HG03280 (cell line): ENCODE data around the gene TWF2.

ENCODE experiments used
- ATAC-seq: cut with Tn5 transposase; IDR thresholded peaks from one replicate; pipeline ENCODE4 v1.9.1; 2021; ENCODE audit warnings: mild to moderate bottlenecking, moderate library complexity; ENCODE audit not compliant: unreplicated experiment

TWF2 gene

DNA sequence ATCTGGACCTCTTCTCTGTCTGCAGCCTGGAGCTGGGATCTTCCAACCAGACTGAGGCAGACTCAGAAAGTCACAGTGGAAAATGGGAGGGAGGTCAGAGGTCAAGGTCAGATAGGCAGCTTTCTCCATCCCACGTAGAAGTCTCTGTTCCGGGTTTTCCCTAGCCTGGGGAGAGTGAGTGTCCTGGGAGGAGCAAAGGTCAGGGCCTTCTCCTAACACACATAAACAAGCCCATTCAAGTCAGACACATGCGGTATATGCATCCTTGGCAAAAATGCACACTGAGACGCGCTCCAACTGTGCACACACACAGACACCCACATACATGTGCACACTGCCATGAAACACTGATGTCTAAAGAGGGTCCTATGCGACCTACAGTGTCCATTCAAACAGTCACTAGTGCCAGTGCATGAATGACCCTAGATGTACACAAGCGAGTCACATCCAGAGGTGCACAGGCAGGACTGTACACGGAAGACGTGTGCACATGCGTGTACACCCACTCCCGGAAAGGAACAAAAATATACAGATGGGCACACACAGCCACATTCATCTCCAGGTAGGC lies 681 bp downstream of the TWF2 start:
- ATAC-seq, result peak; percentile 4

- no peak for ATAC-seq
Measured at GRCh38 chr3:52237657-52238172, 1.2 kb downstream of the TWF2 start.

- no peak for ATAC-seq
Measured at GRCh38 chr3:52237006-52237656, 1.8 kb downstream of the TWF2 start.

DNA sequence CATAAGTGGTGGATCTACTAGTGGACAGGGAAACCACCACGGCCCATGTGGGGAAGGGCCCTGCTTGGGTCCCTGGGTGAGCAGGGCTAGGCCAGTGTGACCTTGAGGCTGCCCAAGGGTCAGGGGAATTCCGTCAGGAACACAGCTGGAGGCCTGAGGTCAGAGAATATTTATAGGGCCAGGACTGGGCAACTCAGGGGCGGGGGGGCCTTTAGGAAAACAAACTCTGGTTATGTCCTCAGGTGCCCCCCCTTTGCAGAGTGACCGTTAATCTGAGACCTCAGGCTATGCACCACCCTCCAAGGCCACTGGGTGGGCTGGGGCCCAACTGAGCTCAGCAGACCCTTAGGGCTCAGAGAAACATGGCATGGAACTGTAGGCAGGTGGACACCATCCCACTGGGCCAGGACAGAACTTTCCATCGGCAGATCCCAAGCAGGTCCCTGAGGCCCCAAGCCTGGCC lies 2.5 kb downstream of the TWF2 start:
- ATAC-seq, result no peak

DNA sequence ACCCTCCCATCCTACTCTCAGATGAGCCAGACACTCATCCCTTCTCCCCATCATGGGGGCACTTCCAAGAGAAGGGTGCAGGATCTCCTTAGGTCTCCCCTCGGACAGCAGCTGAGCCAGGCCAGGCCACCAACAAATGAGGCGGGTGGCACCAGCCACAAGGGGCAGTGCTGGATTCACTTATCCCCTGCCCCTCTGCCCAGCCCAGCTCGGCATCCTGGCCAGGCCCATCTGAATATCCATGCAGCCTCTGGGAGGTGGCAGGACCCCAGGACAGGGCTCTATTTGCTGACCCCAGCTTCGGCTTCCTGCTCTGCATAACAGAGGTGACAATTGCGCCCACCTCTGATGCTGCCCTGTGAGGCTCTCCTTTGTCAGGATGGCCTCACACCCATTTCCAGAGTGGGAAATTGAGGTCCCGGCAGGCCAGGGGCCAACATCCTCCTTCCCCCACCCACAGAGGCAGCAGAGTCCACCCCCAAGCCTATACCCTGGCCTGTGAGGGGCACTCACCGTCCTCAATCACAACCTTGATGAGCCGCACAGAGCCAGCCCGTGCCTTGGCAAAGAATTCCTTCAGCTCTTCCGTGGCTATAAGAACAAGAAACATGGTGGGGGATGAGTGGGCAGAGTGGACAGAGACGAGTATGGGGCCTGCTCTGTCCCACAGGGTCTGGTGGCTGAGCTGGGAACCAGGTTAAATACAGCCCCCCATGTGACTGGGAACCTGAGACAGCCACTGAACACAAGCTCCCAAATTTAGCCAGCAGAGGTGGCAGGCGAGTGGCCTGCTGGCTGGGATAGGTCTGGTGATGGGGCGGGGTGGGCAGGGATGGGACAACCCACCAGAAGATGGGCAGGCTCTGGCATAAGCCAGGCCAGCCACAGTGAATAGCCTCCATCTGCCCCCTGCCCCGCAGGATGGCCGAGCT lies 4.2 kb downstream of the TWF2 start:
- no peak for ATAC-seq

GRCh38 chr3:52233968-52234367 lies 5.0 kb downstream of the TWF2 start:
- no peak for ATAC-seq

DNA sequence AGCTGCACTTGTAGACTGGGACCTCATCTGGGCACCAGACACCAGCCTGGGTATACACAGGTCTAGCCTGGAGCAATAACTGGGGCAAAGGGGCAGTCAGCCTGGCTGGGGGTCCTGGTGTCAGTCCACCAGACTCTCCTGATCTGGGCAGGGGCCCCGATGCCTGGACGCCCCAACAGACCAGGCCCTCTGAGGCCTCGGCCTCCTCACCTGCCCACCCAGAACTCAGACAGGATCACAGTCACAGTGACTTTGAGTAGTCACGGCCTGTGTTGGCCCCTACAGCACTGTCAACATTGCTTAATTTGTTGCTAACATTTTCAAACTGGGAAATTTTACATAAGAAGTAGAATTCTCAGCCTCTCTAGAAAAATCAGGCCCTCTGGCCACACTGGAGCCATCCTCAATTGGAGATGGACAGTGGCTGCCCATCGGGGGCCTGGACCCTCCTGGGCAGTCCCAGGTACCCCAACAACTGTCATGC lies 5.8 kb downstream of the TWF2 start:
- ATAC-seq, result no peak

DNA sequence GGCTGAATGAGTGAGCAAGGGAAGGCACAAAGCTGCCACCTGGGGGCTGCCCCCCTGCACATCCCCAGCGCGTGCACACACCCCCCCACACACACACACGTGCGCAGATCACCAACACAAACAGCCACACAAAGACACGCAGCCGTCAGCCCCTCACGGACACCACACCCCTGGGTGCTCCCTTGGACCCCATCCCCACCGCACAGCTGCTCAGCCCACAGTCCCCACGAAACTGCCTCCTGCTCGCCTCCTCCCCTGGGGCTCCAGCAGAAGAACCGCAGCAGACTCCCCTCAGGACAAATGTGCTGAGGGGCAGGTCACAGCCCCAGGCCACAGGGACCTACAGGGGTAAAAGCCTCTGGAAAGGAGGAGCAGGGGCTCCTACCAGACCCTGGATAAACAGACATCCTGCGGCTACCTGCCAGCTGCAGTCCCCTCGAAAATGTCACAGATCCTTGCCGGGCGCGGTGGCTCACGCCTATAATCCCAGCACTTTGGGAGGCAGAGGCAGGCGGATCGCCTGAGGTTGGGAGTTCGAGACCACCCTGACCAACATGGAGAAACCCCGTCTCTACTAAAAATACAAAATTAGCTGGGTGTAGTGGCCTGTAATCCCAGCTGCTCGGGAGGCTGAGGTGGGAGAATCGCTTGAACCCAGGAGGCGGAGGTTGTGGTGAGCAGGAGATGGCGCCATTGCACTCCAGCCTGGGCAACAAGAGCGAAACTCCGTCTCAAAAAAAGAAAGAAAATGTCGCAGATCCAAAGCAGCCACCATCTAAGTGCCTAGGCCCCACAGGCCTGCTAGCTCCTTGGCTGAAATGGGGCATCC lies 6.5 kb downstream of the TWF2 start:
- ATAC-seq, result no peak

GRCh38 chr3:52231502-52232278 lies 7.3 kb downstream of the TWF2 start:
- peak; percentile 66 for ATAC-seq

DNA sequence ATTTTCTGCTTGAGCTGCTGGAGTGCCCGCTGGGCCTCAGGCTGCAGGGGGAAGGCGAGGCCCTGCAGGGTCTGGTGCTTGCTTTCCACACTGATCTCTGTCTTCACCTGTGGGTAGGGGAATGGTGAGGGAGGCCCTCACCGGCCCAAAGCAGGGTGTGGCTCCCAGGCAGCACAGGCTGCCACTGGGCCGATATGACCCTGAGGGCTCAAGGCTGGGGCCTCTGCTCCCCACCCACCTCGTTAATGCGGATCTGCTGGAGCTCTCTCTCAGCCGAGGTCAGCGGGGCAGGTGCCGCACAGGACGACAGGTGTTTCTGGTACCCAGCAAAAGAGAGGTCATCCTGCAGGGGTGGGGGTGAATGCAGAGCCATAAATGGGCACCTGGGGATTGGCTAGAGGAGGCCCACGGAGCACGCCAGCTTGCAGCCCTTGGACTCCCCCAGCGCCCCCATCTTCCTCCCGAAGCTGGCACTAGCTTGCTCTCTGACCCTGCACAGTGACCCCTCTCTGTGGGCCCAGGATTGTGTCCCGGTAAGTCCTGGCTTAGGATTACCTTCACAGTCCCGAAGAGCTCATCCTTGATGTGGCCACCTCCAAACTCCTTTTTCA lies 8.0 kb downstream of the TWF2 start:
- no peak for ATAC-seq

DNA sequence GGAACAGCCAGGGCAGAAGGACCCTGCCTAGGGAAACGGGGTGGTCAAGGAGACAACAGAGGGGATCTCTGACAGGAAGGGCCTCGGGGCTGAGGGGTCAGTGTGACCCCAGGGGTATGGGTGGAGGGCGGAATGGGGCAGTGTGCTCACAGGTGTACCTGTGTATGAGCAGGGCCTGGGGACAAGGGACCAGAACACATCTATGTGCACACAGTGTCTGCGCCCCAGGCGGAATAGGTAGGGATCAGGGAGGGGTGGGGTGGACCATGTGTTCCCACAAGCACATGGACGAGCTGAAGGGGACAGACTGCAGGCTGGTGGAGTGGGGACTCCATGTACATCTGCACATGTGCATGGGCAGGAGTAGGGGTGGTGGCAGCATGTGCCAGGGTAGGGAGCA lies 8.5 kb downstream of the TWF2 start:
- ATAC-seq, result no peak

GRCh38 chr3:52229656-52230055 lies 9.3 kb downstream of the TWF2 start:
- no peak for ATAC-seq

GRCh38 chr3:52228751-52229291 lies 10.1 kb downstream of the TWF2 start:
- ATAC-seq, result no peak

GRCh38 chr3:52228266-52228665 lies 10.7 kb downstream of the TWF2 start:
- ATAC-seq, result no peak

DNA sequence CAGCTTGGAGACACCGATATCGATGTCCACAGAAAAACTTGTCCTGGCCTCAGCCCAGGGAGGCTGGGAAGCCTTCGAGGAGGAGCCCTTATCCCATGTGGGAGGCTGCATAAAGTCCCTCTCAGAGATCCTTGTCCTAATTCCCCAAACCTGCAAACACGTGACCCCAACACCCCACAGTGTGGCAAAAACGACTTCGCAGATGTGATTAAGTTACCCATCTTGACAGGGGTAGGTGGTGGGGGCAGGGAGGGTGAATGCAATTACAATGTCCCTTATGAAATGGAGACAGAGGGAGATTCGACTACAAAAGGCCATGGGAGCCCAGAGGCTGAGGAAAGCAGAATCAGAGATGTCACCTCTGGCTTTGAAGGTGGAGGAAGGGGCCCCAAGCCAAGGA lies 11.2 kb downstream of the TWF2 start:
- no peak for ATAC-seq

- no peak for ATAC-seq
Measured at GRCh38 chr3:52227117-52227516, 11.8 kb downstream of the TWF2 start.

- ATAC-seq, result no peak
Measured at GRCh38 chr3:52226229-52226817, 12.6 kb downstream of the TWF2 start.

DNA sequence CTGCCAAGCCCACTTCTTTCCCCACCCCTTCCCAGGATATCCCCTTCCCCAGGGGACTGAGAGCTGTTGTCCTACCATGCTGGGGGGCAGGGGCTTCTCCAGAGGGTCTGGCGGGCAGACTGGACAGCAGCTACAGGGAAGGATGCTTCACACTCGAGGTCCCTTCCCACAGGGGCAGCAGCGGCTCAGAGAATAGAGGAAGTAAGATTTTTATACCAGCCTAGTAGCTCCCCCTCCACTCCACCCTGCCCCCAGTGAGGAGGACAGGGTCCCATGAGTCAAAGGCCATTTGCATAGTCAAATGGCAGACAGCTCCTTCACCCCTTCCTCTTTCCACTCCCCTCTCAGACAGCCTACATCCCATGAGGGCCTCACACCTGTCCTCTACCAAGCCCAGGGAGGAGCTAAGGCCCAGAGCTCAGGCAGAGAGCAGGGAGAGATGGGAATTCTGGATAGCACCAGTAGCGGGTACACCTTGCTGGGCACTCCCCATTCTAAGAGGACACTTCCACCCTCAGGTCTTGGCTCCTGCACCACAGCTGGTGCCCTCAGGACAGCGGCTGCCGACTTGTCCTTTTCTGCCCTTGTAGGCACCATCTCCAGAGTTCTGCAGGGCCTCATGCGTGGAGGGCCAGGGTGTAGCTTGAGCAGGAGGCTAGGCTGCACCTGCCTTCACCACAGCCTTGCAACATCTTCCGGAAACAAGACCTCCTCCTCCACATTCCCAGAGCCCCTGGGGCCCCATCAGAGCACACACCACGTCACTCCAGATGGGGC lies 13.3 kb downstream of the TWF2 start, which contains the start of gene TLR9:
TSS of gene TLR9 (minus strand) at position 194 of the 777 bp plus-strand sequence. CDS start at position 78, 116 bp downstream.
- ATAC-seq, result peak; percentile 67
